Lower leg skin (tissue), 4 donors: ENCODE data around the gene CSNK1D. TPM values are rescaled to one million over a fixed set of nuclear protein-coding genes. Genes with fewer than 3 reads are reported as not detected.
A peak's percentile ranks its signal among the peaks of the same experiment; 100 is the strongest.

Experiments used
- DNase-seq, 2 donors: peaks; one replicate each; pipeline ENCODE4 v3.0.0-alpha.2; 2019; ENCODE audit warnings: low spot score in 2 of 2
- H3K4me3 ChIP-seq: fragments of 200-600 bp; sonication (generic); 2 replicates; pipeline ENCODE4 v1.5.1; 2017; ENCODE audit warnings: mild to moderate bottlenecking, low read depth; ENCODE audit not compliant: poor library complexity, severe bottlenecking
- POLR2A ChIP-seq, 2 donors: fragments of 450-650 bp; IDR thresholded peaks; one replicate each; pipeline ENCODE4 v1.6.1; 2016 to 2017; ENCODE audit warnings: antibody characterized with exemption in 2 of 2, mild to moderate bottlenecking in 1 of 2, moderate library complexity in 1 of 2
- WGBS, 2 donors: methylation state at CpG; one replicate each; pipeline ENCODE4 v1.1.5; 2018; 5-methylcytosine and 5-hydroxymethylcytosine counted together
- intact Hi-C: fragments of 100-400 bp; cut with DNase I; formaldehyde crosslinking; loops from one replicate; pipeline ENCODE4 v1.15.0; 2023; ENCODE audit warnings: low total_unique reads
- total RNA-seq, 4 donors: library from RNA; depleted of rRNA; stranded (reverse); fragments of >200 nt; gene quantifications; one replicate each; pipeline ENCODE4 v1.1.0, GENCODE V29; 2016
- TF ChIP-seq, protein P1 (sequence below), 3 donors: fragments of 450-650 bp; IDR thresholded peaks; one replicate each; pipeline ENCODE4 v1.5.1; 2016; ENCODE audit warnings: antibody characterized with exemption in 3 of 3, mild to moderate bottlenecking in 3 of 3, moderate library complexity in 2 of 3

The CSNK1D gene
- total RNA-seq, 4 donors from 2014 or later, result 46.0 to 88.4 (median 56.4) TPM

DNA sequence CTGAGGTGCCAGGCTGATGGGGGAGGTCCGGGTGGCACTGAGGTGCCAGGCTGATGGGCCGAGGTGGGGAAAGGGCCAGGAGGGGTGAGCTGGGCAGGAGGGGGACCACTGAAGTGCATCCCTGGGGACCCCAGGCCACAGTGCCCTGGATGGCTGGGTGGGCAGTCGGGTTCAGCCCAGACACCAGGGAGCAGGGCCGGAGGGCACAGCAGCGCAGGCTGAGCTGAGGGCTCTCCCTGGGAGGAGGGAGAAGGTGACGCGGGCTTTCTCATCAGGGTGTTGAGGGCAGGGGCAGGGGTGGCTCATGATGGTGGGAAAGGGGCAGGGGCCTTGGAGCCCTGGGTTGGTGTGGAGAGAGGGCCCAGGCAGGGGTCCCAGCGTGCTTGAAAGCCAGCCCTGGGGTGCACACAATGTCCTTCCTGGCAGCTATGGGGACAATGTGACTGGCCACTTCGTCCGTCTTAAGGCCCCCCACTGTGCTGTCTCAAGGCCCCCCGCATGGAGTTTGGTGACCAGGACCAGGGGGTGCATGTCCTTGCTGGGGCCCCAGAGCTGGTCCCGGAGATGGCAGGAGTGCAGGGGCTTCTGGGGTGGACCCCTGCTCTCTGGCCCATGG, 27.9 kb upstream of the CSNK1D start:
- 78 to 85% methylated on average over 11 to 12 of the region's 12 CpGs for WGBS, 2 donors
- intact Hi-C loops, result no loop called here
- no peak for TF ChIP-seq POLR2A (IDR thresholded peaks at IDR 0.05)
- TF ChIP-seq, protein P1, sequence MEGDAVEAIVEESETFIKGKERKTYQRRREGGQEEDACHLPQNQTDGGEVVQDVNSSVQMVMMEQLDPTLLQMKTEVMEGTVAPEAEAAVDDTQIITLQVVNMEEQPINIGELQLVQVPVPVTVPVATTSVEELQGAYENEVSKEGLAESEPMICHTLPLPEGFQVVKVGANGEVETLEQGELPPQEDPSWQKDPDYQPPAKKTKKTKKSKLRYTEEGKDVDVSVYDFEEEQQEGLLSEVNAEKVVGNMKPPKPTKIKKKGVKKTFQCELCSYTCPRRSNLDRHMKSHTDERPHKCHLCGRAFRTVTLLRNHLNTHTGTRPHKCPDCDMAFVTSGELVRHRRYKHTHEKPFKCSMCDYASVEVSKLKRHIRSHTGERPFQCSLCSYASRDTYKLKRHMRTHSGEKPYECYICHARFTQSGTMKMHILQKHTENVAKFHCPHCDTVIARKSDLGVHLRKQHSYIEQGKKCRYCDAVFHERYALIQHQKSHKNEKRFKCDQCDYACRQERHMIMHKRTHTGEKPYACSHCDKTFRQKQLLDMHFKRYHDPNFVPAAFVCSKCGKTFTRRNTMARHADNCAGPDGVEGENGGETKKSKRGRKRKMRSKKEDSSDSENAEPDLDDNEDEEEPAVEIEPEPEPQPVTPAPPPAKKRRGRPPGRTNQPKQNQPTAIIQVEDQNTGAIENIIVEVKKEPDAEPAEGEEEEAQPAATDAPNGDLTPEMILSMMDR (IDR thresholded peaks at IDR 0.05), result no peak
- DNase-seq, result no peak
- no peak overlapping the region for H3K4me3 ChIP-seq

DNA sequence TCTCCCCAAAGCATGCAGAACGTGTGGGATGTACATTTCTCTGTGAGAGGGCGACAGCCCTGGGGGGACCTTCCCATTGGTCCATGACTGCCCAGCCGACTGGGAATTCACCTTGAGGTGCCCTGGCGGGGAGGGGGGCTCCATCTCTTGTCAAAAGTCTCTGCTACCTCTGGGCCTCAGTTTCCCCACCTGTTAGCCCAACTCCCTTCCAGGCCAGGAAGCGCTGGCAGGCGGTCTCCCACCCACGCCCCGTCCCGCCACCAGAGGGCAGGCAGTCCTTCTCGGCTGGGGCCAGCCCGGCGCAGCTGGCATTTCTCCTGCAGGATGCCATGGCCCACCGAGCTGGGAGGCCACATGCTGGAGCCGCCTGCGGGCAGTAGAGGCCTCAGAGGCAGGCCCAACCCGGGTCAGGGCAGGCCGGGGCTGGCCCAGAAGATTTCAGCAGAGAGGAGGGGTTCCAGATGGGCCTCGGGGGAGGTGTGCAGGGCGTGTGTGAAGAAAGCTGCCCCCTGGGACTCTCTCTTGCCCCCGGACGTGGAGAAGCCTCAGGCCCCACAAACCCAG, 27.3 kb upstream of the CSNK1D start:
- 35 to 36% methylated on average over 11 to 21 of the region's 21 CpGs for WGBS, 2 donors
- intact Hi-C loops, result no loop called here
- TF ChIP-seq, protein P1 (IDR thresholded peaks at IDR 0.05), result no peak
- no peak for TF ChIP-seq POLR2A (IDR thresholded peaks at IDR 0.05)
- H3K4me3 ChIP-seq, result no peak overlapping the region
- peak in 1 of 2 donors; percentile 94 for DNase-seq

DNA sequence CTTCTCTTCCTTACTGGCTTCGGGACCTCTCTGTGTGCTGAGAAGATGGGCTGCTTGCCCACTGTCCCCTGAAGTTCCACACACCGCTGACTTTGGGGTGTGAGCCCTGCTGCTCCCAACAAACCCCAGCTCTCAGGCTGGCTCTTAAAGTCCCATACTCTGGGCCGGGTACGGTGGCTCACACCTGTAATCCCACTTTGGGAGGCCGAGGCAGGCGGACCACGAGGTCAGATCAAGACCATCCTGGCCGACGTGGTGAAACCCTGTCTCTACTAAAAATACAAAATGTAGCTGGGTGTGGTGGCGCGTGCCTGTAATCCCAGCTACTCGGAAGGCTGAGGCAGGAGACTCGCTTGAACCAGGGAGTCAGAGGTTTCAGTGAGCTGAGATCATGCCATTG, 26.7 kb upstream of the CSNK1D start:
- DNase-seq, result no peak
- TF ChIP-seq POLR2A (IDR thresholded peaks at IDR 0.05), result no peak
- TF ChIP-seq, protein P1 (IDR thresholded peaks at IDR 0.05), result no peak
- intact Hi-C loops, result no loop called here
- H3K4me3 ChIP-seq, result no peak overlapping the region
- 93 to 94% methylated on average over 13 of the region's 13 CpGs for WGBS, 2 donors

DNA sequence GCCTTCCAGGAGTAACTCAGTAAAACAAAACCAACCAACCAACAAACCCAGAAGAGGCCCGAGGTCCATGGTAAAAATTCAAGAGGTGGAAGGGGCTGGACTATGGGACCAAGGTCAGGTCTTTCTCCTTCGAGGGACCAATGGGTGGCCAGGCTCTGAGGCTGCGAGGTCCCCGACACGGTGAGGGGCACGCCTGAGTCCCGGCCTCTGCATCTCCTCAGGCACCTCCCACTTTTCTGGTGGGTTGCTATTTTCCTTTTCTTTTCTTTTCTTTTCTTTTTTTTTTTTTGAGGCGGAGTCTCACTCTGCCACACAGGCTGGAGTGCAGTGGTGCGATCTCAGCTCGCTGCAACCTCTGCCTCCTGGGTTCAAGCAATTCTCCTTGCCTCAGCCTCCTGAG, 26.0 kb upstream of the CSNK1D start:
- DNase-seq, result no peak
- no peak for TF ChIP-seq POLR2A (IDR thresholded peaks at IDR 0.05)
- TF ChIP-seq, protein P1 (IDR thresholded peaks at IDR 0.05), result no peak
- no peak overlapping the region for H3K4me3 ChIP-seq
- intact Hi-C loops, result no loop called here
- 83 to 90% methylated on average over 10 of the region's 10 CpGs for WGBS, 2 donors

DNA sequence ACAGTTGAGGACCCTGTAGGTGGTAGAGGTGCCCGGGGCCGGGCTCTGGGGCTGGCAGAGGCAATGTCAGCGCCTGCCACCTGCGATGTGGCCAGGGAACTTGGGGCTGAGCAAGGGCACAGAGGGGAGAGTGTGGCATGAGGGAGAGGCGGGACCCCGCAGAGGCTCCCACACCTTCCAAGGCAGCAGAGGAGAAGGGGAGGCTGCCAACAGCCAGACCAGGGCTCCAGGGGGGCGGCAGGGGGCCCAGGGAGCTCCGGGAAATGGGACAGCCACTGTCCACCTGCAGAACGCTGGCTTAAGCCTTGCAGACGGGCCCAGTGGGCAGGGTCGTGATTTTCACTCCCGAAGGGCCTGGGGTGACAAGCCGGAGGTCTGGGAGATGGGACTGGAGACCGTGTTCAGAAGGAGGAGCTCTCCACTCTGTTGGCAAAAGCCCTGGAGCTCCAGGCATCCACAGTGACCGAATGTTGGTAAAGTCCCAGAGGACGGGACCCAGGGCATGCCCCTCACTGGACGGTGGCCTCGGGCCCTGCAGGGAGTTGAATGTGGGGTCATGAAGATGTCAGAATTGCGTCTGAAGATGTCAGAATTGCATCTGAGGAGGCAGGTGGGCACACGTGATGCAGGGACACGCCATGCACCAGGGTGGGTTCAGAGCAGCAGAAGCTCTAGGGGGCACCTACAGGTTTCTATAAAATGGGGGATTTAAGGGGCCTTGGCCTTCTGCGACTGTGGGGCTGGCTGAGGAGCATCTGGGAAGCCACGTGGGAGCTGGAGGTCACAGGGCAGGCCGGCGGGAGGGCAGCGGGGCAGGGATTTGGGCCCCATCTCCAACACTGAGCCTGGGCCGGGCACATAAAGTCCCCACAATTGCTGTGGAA, 25.3 kb upstream of the CSNK1D start:
- 70 to 73% methylated on average over 23 to 25 of the region's 27 CpGs for WGBS, 2 donors
- no peak overlapping the region for H3K4me3 ChIP-seq
- DNase-seq, result no peak
- no peak for TF ChIP-seq POLR2A (IDR thresholded peaks at IDR 0.05)
- TF ChIP-seq, protein P1 (IDR thresholded peaks at IDR 0.05), result no peak
- intact Hi-C loops, result no loop called here
